ENCODE measurements around the gene RNF8.

DNA sequence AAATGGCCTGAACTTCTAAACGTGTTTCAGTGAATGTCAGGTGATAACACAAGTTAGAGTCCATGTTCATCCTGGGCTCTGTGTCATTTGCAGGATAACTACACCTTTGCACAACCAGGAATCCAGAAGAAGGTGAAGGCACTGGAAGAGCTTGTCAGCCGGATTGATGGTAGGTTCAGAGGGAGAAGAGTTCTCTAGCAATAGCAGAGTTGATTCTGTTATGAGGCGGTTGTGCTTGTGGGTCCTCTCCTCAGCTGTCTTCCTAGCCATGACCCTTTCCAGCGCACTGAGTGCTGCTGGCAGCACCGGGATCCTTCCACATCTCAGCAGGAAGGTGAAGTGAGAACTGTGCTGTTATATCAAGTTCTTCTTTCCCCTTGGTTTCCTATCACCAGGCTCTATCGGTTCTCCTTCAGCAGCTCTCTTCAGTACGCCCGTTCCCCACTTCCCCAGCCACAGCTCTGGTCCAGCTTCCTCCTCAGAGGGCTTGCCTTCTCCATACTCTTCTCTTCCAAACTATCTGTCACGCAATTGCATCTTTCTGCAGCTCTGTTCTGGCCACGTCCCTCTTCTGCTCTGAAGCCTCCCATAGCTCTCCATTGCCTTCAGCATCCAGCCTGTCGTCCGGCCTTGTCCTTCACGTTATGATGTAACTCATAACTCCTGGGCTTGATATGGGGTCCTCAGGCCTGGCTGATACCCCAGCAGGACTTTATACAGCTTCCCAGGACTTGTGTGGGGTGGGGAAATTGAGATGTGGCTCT lies 39.9 kb upstream of the RNF8 start:
- TF ChIP-seq, protein P1, sequence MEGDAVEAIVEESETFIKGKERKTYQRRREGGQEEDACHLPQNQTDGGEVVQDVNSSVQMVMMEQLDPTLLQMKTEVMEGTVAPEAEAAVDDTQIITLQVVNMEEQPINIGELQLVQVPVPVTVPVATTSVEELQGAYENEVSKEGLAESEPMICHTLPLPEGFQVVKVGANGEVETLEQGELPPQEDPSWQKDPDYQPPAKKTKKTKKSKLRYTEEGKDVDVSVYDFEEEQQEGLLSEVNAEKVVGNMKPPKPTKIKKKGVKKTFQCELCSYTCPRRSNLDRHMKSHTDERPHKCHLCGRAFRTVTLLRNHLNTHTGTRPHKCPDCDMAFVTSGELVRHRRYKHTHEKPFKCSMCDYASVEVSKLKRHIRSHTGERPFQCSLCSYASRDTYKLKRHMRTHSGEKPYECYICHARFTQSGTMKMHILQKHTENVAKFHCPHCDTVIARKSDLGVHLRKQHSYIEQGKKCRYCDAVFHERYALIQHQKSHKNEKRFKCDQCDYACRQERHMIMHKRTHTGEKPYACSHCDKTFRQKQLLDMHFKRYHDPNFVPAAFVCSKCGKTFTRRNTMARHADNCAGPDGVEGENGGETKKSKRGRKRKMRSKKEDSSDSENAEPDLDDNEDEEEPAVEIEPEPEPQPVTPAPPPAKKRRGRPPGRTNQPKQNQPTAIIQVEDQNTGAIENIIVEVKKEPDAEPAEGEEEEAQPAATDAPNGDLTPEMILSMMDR (IDR thresholded peaks at IDR 0.05) = no peak
- no peak for TF ChIP-seq POLR2A (IDR thresholded peaks at IDR 0.05)

Measured in heart left ventricle (tissue), 13 donors.